Measurements from ENCODE around the gene KCNG2. TPM values are rescaled to one million over a fixed set of nuclear protein-coding genes. Genes with fewer than 3 reads are reported as not detected.

Gene KCNG2
- polyA plus RNA-seq, 1 donor from 2014 or later = not detected

- Histone ChIP-seq H3K9ac (ENCODE audit: low read length) (no peak overlapping the region), H2AFZ (ENCODE audit: low read depth, low read length) (no peak overlapping the region), H3K27me3 (ENCODE audit: insufficient read depth, low read depth, low read length) (no peaks in the 10 kb centered on the region), H3K4me3 (ENCODE audit: low read length) (no peak overlapping the region), H3K36me3 (ENCODE audit: insufficient read depth, low read length) (peaks cover 6% of the 10 kb centered on the region), H3K9me2 (ENCODE audit: insufficient read depth, low read length) (no peaks in the 10 kb centered on the region), H3K27ac (ENCODE audit: low read length) (no peak overlapping the region), H3F3A (ENCODE audit: insufficient read depth, low read length, poor library complexity, severe bottlenecking) (no peaks in the 10 kb centered on the region), H3K4me2 (ENCODE audit: low read length) (no peak overlapping the region), H3K79me2 (replicated peaks; ENCODE audit: insufficient read depth, low read length) (no peaks in the 10 kb centered on the region), H4K20me1 (ENCODE audit: insufficient read depth) (no peaks in the 10 kb centered on the region), H3K9me3 (ENCODE audit: low read length) (peaks cover 21% of the 10 kb centered on the region)
- no peak for TF ChIP-seq SMC3 (conservative IDR thresholded peaks at IDR 0.05; ENCODE audit: poor library complexity)
- TF ChIP-seq POLR2AphosphoS5 (IDR thresholded peaks at IDR 0.05) = no peak
- TF ChIP-seq EZH2 (IDR thresholded peaks at IDR 0.05; ENCODE audit: borderline replicate concordance, insufficient read depth, low read length, poor library complexity, severe bottlenecking) = no peak
Observed at GRCh38 chr18:79898952-79899608, 101.3 kb downstream of the KCNG2 start.

- TF ChIP-seq REST (IDR thresholded peaks at IDR 0.05; ENCODE audit: borderline replicate concordance) = no peak
- TF ChIP-seq MXI1 (conservative IDR thresholded peaks at IDR 0.05; ENCODE audit: poor library complexity, severe bottlenecking) = no peak
- TF ChIP-seq TAF1 (IDR thresholded peaks at IDR 0.05; ENCODE audit: low read depth) = no peak
- Histone ChIP-seq H3K9me3 (ENCODE audit: low read length) (peaks cover 18% of the 10 kb centered on the region), H3F3A (ENCODE audit: insufficient read depth, low read length, poor library complexity, severe bottlenecking) (no peaks in the 10 kb centered on the region), H3K4me2 (ENCODE audit: low read length) (no peak overlapping the region), H4K20me1 (ENCODE audit: insufficient read depth) (no peaks in the 10 kb centered on the region), H3K36me3 (ENCODE audit: insufficient read depth, low read length) (peaks cover 6% of the 10 kb centered on the region), H3K4me3 (ENCODE audit: low read length) (no peak overlapping the region), H3K9me2 (ENCODE audit: insufficient read depth, low read length) (no peaks in the 10 kb centered on the region), H3K9ac (ENCODE audit: low read length) (no peak overlapping the region), H2AFZ (ENCODE audit: low read depth, low read length) (no peak overlapping the region), H3K27me3 (ENCODE audit: insufficient read depth, low read depth, low read length) (no peaks in the 10 kb centered on the region), H3K27ac (ENCODE audit: low read length) (no peak overlapping the region), H3K79me2 (replicated peaks; ENCODE audit: insufficient read depth, low read length) (no peaks in the 10 kb centered on the region)
Observed at GRCh38 chr18:79899609-79900445, 102.1 kb downstream of the KCNG2 start.

- no peaks in the 10 kb centered on the region for H3F3A ChIP-seq (ENCODE audit: insufficient read depth, low read length, poor library complexity, severe bottlenecking)
- TF ChIP-seq EZH2 (IDR thresholded peaks at IDR 0.05; ENCODE audit: borderline replicate concordance, insufficient read depth, low read length, poor library complexity, severe bottlenecking) = no peak
- no peak for TF ChIP-seq REST (IDR thresholded peaks at IDR 0.05; ENCODE audit: borderline replicate concordance)
- TF ChIP-seq EP300 (conservative IDR thresholded peaks at IDR 0.05; ENCODE audit: poor library complexity, severe bottlenecking) = no peak
- TF ChIP-seq CTCF (IDR thresholded peaks at IDR 0.05; ENCODE audit: poor library complexity, severe bottlenecking) = no peak
- no peak for TF ChIP-seq MXI1 (conservative IDR thresholded peaks at IDR 0.05; ENCODE audit: poor library complexity, severe bottlenecking)
- TF ChIP-seq TAF1 (IDR thresholded peaks at IDR 0.05; ENCODE audit: low read depth) = no peak
- no peak for TF ChIP-seq RAD21 (conservative IDR thresholded peaks at IDR 0.05)
- TF ChIP-seq POLR2AphosphoS5 (IDR thresholded peaks at IDR 0.05) = no peak
Observed at GRCh38 chr18:79900610-79901570, 103.2 kb downstream of the KCNG2 start.

More at GRCh38 chr18:79900610-79901570, 103.2 kb downstream of the KCNG2 start:
- H3K4me3 ChIP-seq (ENCODE audit: low read length) = no peak overlapping the region
- H3K9me3 ChIP-seq (ENCODE audit: low read length) = peaks cover 16% of the 10 kb centered on the region
- H3K36me3 ChIP-seq (ENCODE audit: insufficient read depth, low read length) = peaks cover 6% of the 10 kb centered on the region
- H3K9ac ChIP-seq (ENCODE audit: low read length) = no peak overlapping the region
- H3K27me3 ChIP-seq (ENCODE audit: insufficient read depth, low read depth, low read length) = no peaks in the 10 kb centered on the region
- no peak overlapping the region for H3K4me2 ChIP-seq (ENCODE audit: low read length)
- H3K27ac ChIP-seq (ENCODE audit: low read length) = no peak overlapping the region
- no peak overlapping the region for H2AFZ ChIP-seq (ENCODE audit: low read depth, low read length)
- no peaks in the 10 kb centered on the region for H3K9me2 ChIP-seq (ENCODE audit: insufficient read depth, low read length)
- no peaks in the 10 kb centered on the region for H4K20me1 ChIP-seq (ENCODE audit: insufficient read depth)
- no peaks in the 10 kb centered on the region for H3K79me2 ChIP-seq (replicated peaks; ENCODE audit: insufficient read depth, low read length)
